ENCODE data around the gene TAX1BP1.

- TF ChIP-seq POLR2A (IDR thresholded peaks at IDR 0.05) (no peak), CTCF (IDR thresholded peaks at IDR 0.05) (no peak)
Measured at GRCh38 chr7:27695096-27695495, 44.9 kb upstream of the TAX1BP1 start.
